ENCODE results near the gene SZT2.

GRCh38 chr1:43348809-43349593 lies 40.7 kb upstream of the SZT2 start:
- no peak for TF ChIP-seq CTCF (IDR thresholded peaks at IDR 0.05; ENCODE audit: insufficient read depth, low read depth, low read length)
- no peak for TF ChIP-seq EZH2 (IDR thresholded peaks at IDR 0.05; ENCODE audit: insufficient read depth, low read length)
